ENCODE results near the gene JMJD8. TPM values are rescaled to one million over a fixed set of nuclear protein-coding genes. Genes with fewer than 3 reads are reported as not detected.

JMJD8 gene
- total RNA-seq, 1 experiment from 2014 or later, result 121 TPM

GRCh38 chr16:684961-685696, 995 bp upstream of the JMJD8 start:
- Histone ChIP-seq H3K27me3 (ENCODE audit: insufficient read depth, low read length) (no peaks in the 10 kb centered on the region), H4K20me1 (ENCODE audit: insufficient read depth) (no peaks in the 10 kb centered on the region), H3K4me3 (replicated peaks in 1 of 2; ENCODE audit: low read depth in 1 of 2, low read length in 2 of 2) (peak overlapping the region; percentile 71 to 90; a peak in 3 of 4 replicates), H2AFZ (ENCODE audit: low read depth, low read length, poor library complexity, severe bottlenecking) (no peak overlapping the region), H3K9ac (ENCODE audit: low read length) (peak overlapping the region; percentile 92), H3K9me3 (ENCODE audit: control insufficient read depth in 1 of 2, insufficient read depth in 1 of 2, low read depth in 1 of 2, low read length in 2 of 2) (no peaks in the 10 kb centered on the region), H3K27ac (ENCODE audit: low read depth, low read length) (peak overlapping the region; percentile 98), H3K9me2 (ENCODE audit: insufficient read depth) (no peaks in the 10 kb centered on the region), H3K79me2 (ENCODE audit: insufficient read depth, low read length) (peaks cover 54% of the 10 kb centered on the region), H3K4me2 (ENCODE audit: low read length) (peak overlapping the region; percentile 97), H3K4me1 (ENCODE audit: control insufficient read depth in 1 of 2, insufficient read depth in 2 of 2, low read length in 2 of 2) (peaks cover 21 to 60% of the 10 kb centered on the region in 2 experiments), H3K36me3 (ENCODE audit: control insufficient read depth in 1 of 2, insufficient read depth in 2 of 2, low read length in 2 of 2) (peaks cover 0 to 33% of the 10 kb centered on the region in 2 experiments; a peak in 2 of 4 replicates)
- ATAC-seq (no peak), DNase-seq (ENCODE audit: low read depth, low spot score) (no peak)
- TF ChIP-seq FOSL1 (IDR thresholded peaks at IDR 0.05; ENCODE audit: low read depth), result no peak
- TF ChIP-seq ZNF274 (IDR thresholded peaks at IDR 0.05; ENCODE audit: low read depth, low read length), result no peak
- peak; percentile 38 for TF ChIP-seq POLR2A (IDR thresholded peaks at IDR 0.05; ENCODE audit: borderline replicate concordance, extremely low read depth, insufficient read depth, insufficient read length)
- no peak for TF ChIP-seq ATF3 (IDR thresholded peaks at IDR 0.05)
- no peak for TF ChIP-seq EZH2phosphoT487 (IDR thresholded peaks at IDR 0.05; ENCODE audit: borderline replicate concordance)
- no peak for TF ChIP-seq CTCF (IDR thresholded peaks at IDR 0.05 in 2 of 3, conservative IDR thresholded peaks at IDR 0.05 in 1 of 3; ENCODE audit: borderline replicate concordance in 1 of 3, insufficient read depth in 1 of 3, low read depth in 2 of 3, low read length in 2 of 3)
- TF ChIP-seq TCF7L2 (IDR thresholded peaks at IDR 0.05; ENCODE audit: borderline replicate concordance, extremely low read depth, insufficient read depth, insufficient read length), result no peak
- TF ChIP-seq POLR2AphosphoS5 (IDR thresholded peaks at IDR 0.05; ENCODE audit: low read depth, low read length), result no peak
- TF ChIP-seq SRF (IDR thresholded peaks at IDR 0.05; ENCODE audit: low read depth), result no peak
- POLR2A ChIA-PET, result no interaction called here
- BruUV-seq (replicated peaks), result no TSS peak
- CTCF ChIA-PET, result interaction anchor here (1.2 to 1.4 kb wide), 2 partner anchors 10 to 33 kb away, joined by 3 to 6 read pairs; no protein-coding TSS in a partner anchor
- RAD21 ChIA-PET (ENCODE audit: low non-redundant PET in 1 of 2, low total read pairs in 2 of 2, uncharacterized antibody in 2 of 2, unreplicated experiment in 2 of 2), result no interaction called here
- intact Hi-C loops (cut with micrococcal nuclease), result no loop called here

Data from HCT116 (cell line).